ENCODE data around the gene CSNK1G1. TPM values are rescaled to one million over a fixed set of nuclear protein-coding genes. Genes with fewer than 3 reads are reported as not detected.
"Not testable (repeated sequence)": the region's sequence is repeated elsewhere in the genome, so short reads cannot be mapped to it uniquely, and the experiment has no call there.

The CSNK1G1 gene
- total RNA-seq, 8 experiments from 2014 or later: 12.3 to 30.8 (median 25.4) TPM

- ATAC-seq (replicated peaks in 6 of 8): no peak
- WGBS, 10 experiments: 22 to 71% (median 43%) methylated on average over 1 to 9 of the region's 9 CpGs
- no peak overlapping the region for H3K27ac ChIP-seq
- in situ Hi-C loops (cut with MboI; ENCODE audit: low pct_unique_long_range_greater_than_20kb in 2 of 9, low sequenced_read_pairs in 9 of 9, unreplicated experiment in 9 of 9): no loop called here
- peaks cover 0 to 3% of the 10 kb centered on the region in 2 donors for H3K4me1 ChIP-seq (replicated peaks in 1 of 2)
- H3K4me3 ChIP-seq: no peak overlapping the region
Measured at GRCh38 chr15:64379216-64379960, 23.4 kb upstream of the CSNK1G1 start.

- no peak for ATAC-seq (replicated peaks in 6 of 8)
- H3K27ac ChIP-seq: no peak overlapping the region
- in situ Hi-C loops (cut with MboI; ENCODE audit: low pct_unique_long_range_greater_than_20kb in 2 of 9, low sequenced_read_pairs in 9 of 9, unreplicated experiment in 9 of 9): loop anchor here in 2 of 9 experiments (25.0 kb wide), 1 partner anchor 161 kb away; no protein-coding TSS in a partner anchor
- no peaks in the 10 kb centered on the region for H3K4me1 ChIP-seq (replicated peaks in 1 of 2)
- no peak overlapping the region for H3K4me3 ChIP-seq
- 90 to 100% (median 95%) methylated on average over 1 to 7 of the region's 8 CpGs; no CpG with 5 or more reads in 2 of the 10 experiments for WGBS, 10 experiments
Measured at GRCh38 chr15:64373360-64373759, 17.4 kb upstream of the CSNK1G1 start.

- 83 to 100% (median 100%) methylated on average over 1 to 5 of the region's 8 CpGs; no CpG with 5 or more reads in 3 of the 10 experiments for whole genome bisulfite sequencing, 10 experiments
- in situ Hi-C loops (cut with MboI; ENCODE audit: low pct_unique_long_range_greater_than_20kb in 2 of 9, low sequenced_read_pairs in 9 of 9, unreplicated experiment in 9 of 9): loop anchor here in 2 of 9 experiments (25.0 kb wide), 1 partner anchor 159 kb away; no protein-coding TSS in a partner anchor
- H3K4me1 ChIP-seq (replicated peaks in 1 of 2); H3K4me3 ChIP-seq; ATAC-seq (replicated peaks in 6 of 8); H3K27ac ChIP-seq: not testable (repeated sequence)
Measured at GRCh38 chr15:64371383-64371782, 15.4 kb upstream of the CSNK1G1 start.

- Histone ChIP-seq H3K4me1 (replicated peaks in 1 of 2) (no peaks in the 10 kb centered on the region), H3K4me3 (no peak overlapping the region), H3K27ac (no peak overlapping the region)
- peak in 3 of 8 experiments; percentile 34 to 78 (median 70) for ATAC-seq (replicated peaks in 6 of 8)
- 80 to 100% (median 90%) methylated on average over 1 to 2 of the region's 2 CpGs; no CpG with 5 or more reads in 1 of the 10 experiments for WGBS, 10 experiments
- in situ Hi-C loops (cut with MboI; ENCODE audit: low pct_unique_long_range_greater_than_20kb in 2 of 9, low sequenced_read_pairs in 9 of 9, unreplicated experiment in 9 of 9): loop anchor here in 2 of 9 experiments (25.0 kb wide), 1 partner anchor 157 kb away; no protein-coding TSS in a partner anchor
Measured at GRCh38 chr15:64369078-64369607, 13.2 kb upstream of the CSNK1G1 start.

- 80 to 100% (median 95%) methylated on average over 1 to 4 of the region's 4 CpGs; no CpG with 5 or more reads in 1 of the 10 experiments for WGBS, 10 experiments
- Histone ChIP-seq H3K4me1 (replicated peaks in 1 of 2) (no peaks in the 10 kb centered on the region), H3K27ac (no peak overlapping the region), H3K4me3 (no peak overlapping the region)
- in situ Hi-C loops (cut with MboI; ENCODE audit: low pct_unique_long_range_greater_than_20kb in 2 of 9, low sequenced_read_pairs in 9 of 9, unreplicated experiment in 9 of 9): loop anchor here in 2 of 9 experiments (25.0 kb wide), 1 partner anchor 149 kb away; no protein-coding TSS in a partner anchor
- ATAC-seq (replicated peaks in 6 of 8): no peak
Measured at GRCh38 chr15:64361259-64361658, 5.3 kb upstream of the CSNK1G1 start.

GRCh38 chr15:64356710-64357040, 702 bp upstream of the CSNK1G1 start:
- in situ Hi-C loops (cut with MboI; ENCODE audit: low pct_unique_long_range_greater_than_20kb in 2 of 9, low sequenced_read_pairs in 9 of 9, unreplicated experiment in 9 of 9): loop anchor here in 3 of 9 experiments (10.0 to 25.0 kb wide), 2 partner anchors 142 to 144 kb away; no protein-coding TSS in a partner anchor
- ATAC-seq (replicated peaks in 6 of 8): no peak
- H3K4me3 ChIP-seq: peak overlapping the region; percentile 45 to 92 (median 64)
- H3K27ac ChIP-seq: no peak overlapping the region
- 13 to 82% (median 51%) methylated on average over 1 to 5 of the region's 5 CpGs; no CpG with 5 or more reads in 2 of the 10 experiments for WGBS, 10 experiments
- H3K4me1 ChIP-seq (replicated peaks in 1 of 2): peaks cover 0 to 7% of the 10 kb centered on the region in 2 donors

GRCh38 chr15:64355348-64355943, 527 bp downstream of the CSNK1G1 start:
- in situ Hi-C loops (cut with MboI; ENCODE audit: low pct_unique_long_range_greater_than_20kb in 2 of 9, low sequenced_read_pairs in 9 of 9, unreplicated experiment in 9 of 9): loop anchor here in 3 of 9 experiments (10.0 to 25.0 kb wide), 2 partner anchors 141 to 143 kb away; no protein-coding TSS in a partner anchor
- peak overlapping the region; percentile 42 to 79 for H3K27ac ChIP-seq
- 0 to 3% (median 0%) methylated on average over 1 to 9 of the region's 30 CpGs; no CpG with 5 or more reads in 4 of the 10 experiments for WGBS, 10 experiments
- H3K4me3 ChIP-seq: peak overlapping the region; percentile 45 to 92 (median 64)
- peaks cover 0 to 7% of the 10 kb centered on the region in 2 donors for H3K4me1 ChIP-seq (replicated peaks in 1 of 2)
- ATAC-seq (replicated peaks in 6 of 8): peak in 7 of 8 experiments; percentile 8 to 40 (median 30)

- no peak for ATAC-seq (replicated peaks in 6 of 8)
- Histone ChIP-seq H3K4me3 (peak overlapping the region; percentile 45 to 92 (median 64)), H3K4me1 (replicated peaks in 1 of 2) (peaks cover 0 to 7% of the 10 kb centered on the region in 2 donors), H3K27ac (peak overlapping the region in 1 of 2 donors; percentile 79)
- in situ Hi-C loops (cut with MboI; ENCODE audit: low pct_unique_long_range_greater_than_20kb in 2 of 9, low sequenced_read_pairs in 9 of 9, unreplicated experiment in 9 of 9): loop anchor here in 3 of 9 experiments (10.0 to 25.0 kb wide), 2 partner anchors 140 to 143 kb away; no protein-coding TSS in a partner anchor
- 25 to 65% (median 33%) methylated on average over 2 to 5 of the region's 5 CpGs; no CpG with 5 or more reads in 1 of the 10 experiments for WGBS, 10 experiments
Measured at GRCh38 chr15:64354688-64355344, 1.2 kb downstream of the CSNK1G1 start.

GRCh38 chr15:64351265-64351664, 4.7 kb downstream of the CSNK1G1 start:
- Histone ChIP-seq H3K4me1 (replicated peaks in 1 of 2) (peaks cover 0 to 7% of the 10 kb centered on the region in 2 donors), H3K27ac (no peak overlapping the region), H3K4me3 (no peak overlapping the region)
- 42 to 100% (median 92%) methylated on average over 1 to 7 of the region's 7 CpGs for WGBS, 10 experiments
- in situ Hi-C loops (cut with MboI; ENCODE audit: low pct_unique_long_range_greater_than_20kb in 2 of 9, low sequenced_read_pairs in 9 of 9, unreplicated experiment in 9 of 9): loop anchor here in 3 of 9 experiments (10.0 to 25.0 kb wide), 2 partner anchors 136 to 139 kb away; no protein-coding TSS in a partner anchor
- no peak for ATAC-seq (replicated peaks in 6 of 8)

GRCh38 chr15:64349375-64349774, 6.6 kb downstream of the CSNK1G1 start:
- Histone ChIP-seq H3K4me1 (replicated peaks in 1 of 2) (peaks cover 6 to 12% of the 10 kb centered on the region in 2 donors), H3K27ac (no peak overlapping the region), H3K4me3 (no peak overlapping the region)
- in situ Hi-C loops (cut with MboI; ENCODE audit: low pct_unique_long_range_greater_than_20kb in 2 of 9, low sequenced_read_pairs in 9 of 9, unreplicated experiment in 9 of 9): no loop called here
- ATAC-seq (replicated peaks in 6 of 8): no peak
- 83 to 100% (median 100%) methylated on average over 1 to 2 of the region's 2 CpGs; no CpG with 5 or more reads in 3 of the 10 experiments for WGBS, 10 experiments

- 20 to 100% (median 94%) methylated on average over 1 of the region's 1 CpG; no CpG with 5 or more reads in 2 of the 10 experiments for WGBS, 10 experiments
- no peak overlapping the region for H3K27ac ChIP-seq
- H3K4me1 ChIP-seq (replicated peaks in 1 of 2): peaks cover 6 to 17% of the 10 kb centered on the region in 2 donors
- ATAC-seq (replicated peaks in 6 of 8): peak in 1 of 8 experiments; percentile 39
- in situ Hi-C loops (cut with MboI; ENCODE audit: low pct_unique_long_range_greater_than_20kb in 2 of 9, low sequenced_read_pairs in 9 of 9, unreplicated experiment in 9 of 9): no loop called here
- H3K4me3 ChIP-seq: no peak overlapping the region
Measured at GRCh38 chr15:64348455-64348854, 7.5 kb downstream of the CSNK1G1 start.

- ATAC-seq (replicated peaks in 6 of 8); in situ Hi-C loops (cut with MboI; ENCODE audit: low pct_unique_long_range_greater_than_20kb in 2 of 9, low sequenced_read_pairs in 9 of 9, unreplicated experiment in 9 of 9); H3K4me3 ChIP-seq; H3K27ac ChIP-seq: not testable (repeated sequence)
- 68 to 100% (median 93%) methylated on average over 1 to 6 of the region's 6 CpGs; no CpG with 5 or more reads in 1 of the 10 experiments for WGBS, 10 experiments
- peaks cover 6 to 17% of the 10 kb centered on the region in 2 donors for H3K4me1 ChIP-seq (replicated peaks in 1 of 2)
Measured at GRCh38 chr15:64346242-64346641, 9.7 kb downstream of the CSNK1G1 start.
